Liver (tissue), 9 donors: ENCODE measurements around the gene SAA1. TPM values are rescaled to one million over a fixed set of nuclear protein-coding genes. Genes with fewer than 3 reads are reported as not detected.

Experiments
- DNase-seq: peaks from one replicate; pipeline ENCODE4 v3.0.0-alpha.2; 2017; ENCODE audit warnings: low spot score
- H3K27ac ChIP-seq, 2 donors: one replicate each; pipeline ENCODE4 v1.7.0; 2013; ENCODE audit warnings: inconsistent platforms in 2 of 2, low read length in 2 of 2, control low read depth in 1 of 2, low read depth in 1 of 2, mild to moderate bottlenecking in 1 of 2
- H3K27me3 ChIP-seq, 4 donors: one replicate each; pipeline versions ENCODE4 v1.6.1 to v1.7.0; 2013; ENCODE audit warnings: low read length in 3 of 4, inconsistent platforms in 1 of 4, mild to moderate bottlenecking in 1 of 4, moderate library complexity in 1 of 4; ENCODE audit not compliant: control insufficient read depth in 4 of 4, insufficient read depth in 4 of 4
- H3K36me3 ChIP-seq, 4 donors: one replicate each; pipeline versions ENCODE4 v1.6.1 to v1.7.0; 2013; ENCODE audit warnings: low read length in 3 of 4, mild to moderate bottlenecking in 3 of 4, low read depth in 1 of 4, moderate library complexity in 1 of 4; ENCODE audit not compliant: control insufficient read depth in 4 of 4, insufficient read depth in 3 of 4
- H3K4me1 ChIP-seq, 4 donors: one replicate each; pipeline versions ENCODE4 v1.6.1 to v1.7.0; 2013; ENCODE audit warnings: low read length in 3 of 4, mild to moderate bottlenecking in 3 of 4, moderate library complexity in 1 of 4; ENCODE audit not compliant: control insufficient read depth in 4 of 4, insufficient read depth in 4 of 4
- H3K4me3 ChIP-seq, 3 donors: one replicate each; pipeline versions ENCODE4 v1.6.1 to v1.7.0; 2013; ENCODE audit warnings: low read length in 3 of 3, control low read depth in 1 of 3, low read depth in 1 of 3, mild to moderate bottlenecking in 1 of 3
- H3K9ac ChIP-seq, 2 donors: one replicate each; pipeline ENCODE4 v1.7.0; 2013; ENCODE audit warnings: low read length in 2 of 2, mild to moderate bottlenecking in 2 of 2, moderate library complexity in 2 of 2, control low read depth in 1 of 2, low read depth in 1 of 2
- H3K9me3 ChIP-seq, 4 donors: one replicate each; pipeline versions ENCODE4 v1.6.1 to v1.7.0; 2013; ENCODE audit warnings: low read length in 3 of 4; ENCODE audit not compliant: control insufficient read depth in 4 of 4
- ATF3 ChIP-seq: IDR thresholded peaks from 2 replicates; pipeline ENCODE4 v1.6.1; 2016; ENCODE audit warnings: antibody characterized with exemption
- CTCF ChIP-seq: fragments of 150-350 bp; IDR thresholded peaks from 2 replicates; pipeline ENCODE4 v1.5.1; 2017; ENCODE audit warnings: improper control_type of control experiment, low read depth, low read length; ENCODE audit not compliant: missing input control
- EGR1 ChIP-seq, 2 donors: IDR thresholded peaks; 2 replicates each; pipeline ENCODE4 v1.6.1; 2016 to 2018; ENCODE audit warnings: antibody characterized with exemption in 2 of 2, low read depth in 2 of 2
- FOXA1 ChIP-seq: IDR thresholded peaks from 2 replicates; pipeline ENCODE4 v1.6.1; 2016; ENCODE audit warnings: antibody characterized with exemption
- FOXA2 ChIP-seq: IDR thresholded peaks from 2 replicates; pipeline ENCODE4 v1.6.1; 2016; ENCODE audit warnings: antibody characterized with exemption
- GABPA ChIP-seq, 2 donors: IDR thresholded peaks in 1 of 2; conservative IDR thresholded peaks in 1 of 2; 2 replicates each; pipeline ENCODE4 v1.6.1; 2016; ENCODE audit warnings: antibody characterized with exemption in 2 of 2, mild to moderate bottlenecking in 1 of 2, moderate library complexity in 1 of 2
- HNF4A ChIP-seq, 2 donors: conservative IDR thresholded peaks; 2 replicates each; pipeline ENCODE4 v1.6.1; 2016; ENCODE audit warnings: antibody characterized with exemption in 2 of 2, mild to moderate bottlenecking in 2 of 2
- HNF4G ChIP-seq: IDR thresholded peaks from 2 replicates; pipeline ENCODE4 v1.6.1; 2016; ENCODE audit warnings: antibody characterized with exemption
- JUND ChIP-seq, 2 donors: IDR thresholded peaks; 2 replicates each; pipeline ENCODE4 v1.6.1; 2016; ENCODE audit warnings: antibody characterized with exemption in 2 of 2
- MAX ChIP-seq: IDR thresholded peaks from 2 replicates; pipeline ENCODE4 v1.6.1; 2016; ENCODE audit warnings: antibody characterized with exemption
- NR2F2 ChIP-seq: IDR thresholded peaks from 2 replicates; pipeline ENCODE4 v1.6.1; 2016; ENCODE audit warnings: antibody characterized with exemption
- RAD21 ChIP-seq, 2 donors: IDR thresholded peaks; 2 replicates each; pipeline ENCODE4 v1.6.1; 2016; ENCODE audit warnings: antibody characterized with exemption in 2 of 2, mild to moderate bottlenecking in 2 of 2
- REST ChIP-seq: IDR thresholded peaks from 2 replicates; pipeline ENCODE4 v1.6.1; 2016; ENCODE audit warnings: antibody characterized with exemption, mild to moderate bottlenecking
- RXRA ChIP-seq, 2 donors: IDR thresholded peaks; 2 replicates each; pipeline ENCODE4 v1.6.1; 2017 to 2018; ENCODE audit warnings: antibody characterized with exemption in 2 of 2, mild to moderate bottlenecking in 1 of 2
- SP1 ChIP-seq: IDR thresholded peaks from 2 replicates; pipeline ENCODE4 v1.6.1; 2018; ENCODE audit warnings: antibody characterized with exemption, mild to moderate bottlenecking
- TAF1 ChIP-seq: conservative IDR thresholded peaks from 2 replicates; pipeline ENCODE4 v1.6.1; 2016; ENCODE audit warnings: antibody characterized with exemption, mild to moderate bottlenecking
- YY1 ChIP-seq: IDR thresholded peaks from 2 replicates; pipeline ENCODE4 v1.6.1; 2016; ENCODE audit warnings: antibody characterized with exemption, mild to moderate bottlenecking
- ZBTB33 ChIP-seq: IDR thresholded peaks from 2 replicates; pipeline ENCODE4 v1.6.1; 2016; ENCODE audit warnings: antibody characterized with exemption
- WGBS: extraction: QIAGEN DNeasy Blood & Tissue Kit; methylation state at CpG from one replicate; pipeline ENCODE4 v1.1.7; 2013; 5-methylcytosine and 5-hydroxymethylcytosine counted together
- polyA plus RNA-seq, 2 donors: library from polyadenylated mRNA; stranded (reverse) in 1 of 2; unstranded in 1 of 2; fragments of 200-250 nt in 1 of 2; fragments of >200 nt in 1 of 2; fragmentation: Nextera tagmentation in 1 of 2; extraction: Ambion mirVana in 1 of 2; gene quantifications; one replicate each; pipeline versions ENCODE4 v1.2.1 to v1.2.3, GENCODE V29; 2013 to 2015
- total RNA-seq, 2 donors: library from RNA; depleted of rRNA; stranded (reverse); fragments of >200 nt; gene quantifications; one replicate each; pipeline ENCODE4 v1.2.3, GENCODE V29; 2014
- donor health status: healthy.
- donor health status: healthy.
- donor health status: healthy.
- donor health status: healthy.
- donor health status: healthy.

SAA1 gene
- total and polyA plus RNA-seq, 4 donors = 20.4 to 33,277 (median 21,062) TPM

- Histone ChIP-seq H3K27me3 (no peaks in the 10 kb centered on the region), H3K36me3 (peaks cover 0 to 12% (median 4%) of the 10 kb centered on the region in 4 donors), H3K27ac (no peak overlapping the region), H3K9ac (no peak overlapping the region), H3K4me1 (peaks cover 0 to 15% (median 1%) of the 10 kb centered on the region in 4 donors), H3K9me3 (no peaks in the 10 kb centered on the region), H3K4me3 (no peak overlapping the region)
- no peak for DNase-seq
- TF ChIP-seq TAF1 (no peak), HNF4A (conservative IDR thresholded peaks at IDR 0.05) (peak; percentile 71 to 88), JUND (IDR thresholded peaks at IDR 0.05) (no peak), GABPA (IDR thresholded peaks at IDR 0.05 in 1 of 2, conservative IDR thresholded peaks at IDR 0.05 in 1 of 2) (no peak), RAD21 (IDR thresholded peaks at IDR 0.05) (peak in 1 of 2 donors; percentile 29), FOXA1 (no peak), REST (no peak), RXRA (IDR thresholded peaks at IDR 0.05) (peak; percentile 26 to 41), NR2F2 (no peak), SP1 (peak; percentile 66), FOXA2 (no peak), ATF3 (no peak), EGR1 (IDR thresholded peaks at IDR 0.05; ENCODE audit: low read depth in 2 of 2) (no peak), YY1 (peak; percentile 23), MAX (no peak), HNF4G (peak; percentile 68), ZBTB33 (no peak), CTCF (no peak)
- WGBS = 43% methylated on average over 2 of the region's 2 CpGs
Measured at GRCh38 chr11:18230859-18231258, 35.2 kb upstream of the SAA1 start.
